GM19468 (cell line): ENCODE results near the gene KANSL3.
"Not testable (repeated sequence)": the region's sequence is repeated elsewhere in the genome, so short reads cannot be mapped to it uniquely, and the experiment has no call there.

Source experiments
- ATAC-seq: cut with Tn5 transposase; IDR thresholded peaks from one replicate; pipeline ENCODE4 v1.9.1; 2021; ENCODE audit warnings: mild to moderate bottlenecking, moderate library complexity, moderate number of reproducible peaks; ENCODE audit not compliant: unreplicated experiment; ENCODE audit errors: extremely low read depth

The KANSL3 gene

DNA sequence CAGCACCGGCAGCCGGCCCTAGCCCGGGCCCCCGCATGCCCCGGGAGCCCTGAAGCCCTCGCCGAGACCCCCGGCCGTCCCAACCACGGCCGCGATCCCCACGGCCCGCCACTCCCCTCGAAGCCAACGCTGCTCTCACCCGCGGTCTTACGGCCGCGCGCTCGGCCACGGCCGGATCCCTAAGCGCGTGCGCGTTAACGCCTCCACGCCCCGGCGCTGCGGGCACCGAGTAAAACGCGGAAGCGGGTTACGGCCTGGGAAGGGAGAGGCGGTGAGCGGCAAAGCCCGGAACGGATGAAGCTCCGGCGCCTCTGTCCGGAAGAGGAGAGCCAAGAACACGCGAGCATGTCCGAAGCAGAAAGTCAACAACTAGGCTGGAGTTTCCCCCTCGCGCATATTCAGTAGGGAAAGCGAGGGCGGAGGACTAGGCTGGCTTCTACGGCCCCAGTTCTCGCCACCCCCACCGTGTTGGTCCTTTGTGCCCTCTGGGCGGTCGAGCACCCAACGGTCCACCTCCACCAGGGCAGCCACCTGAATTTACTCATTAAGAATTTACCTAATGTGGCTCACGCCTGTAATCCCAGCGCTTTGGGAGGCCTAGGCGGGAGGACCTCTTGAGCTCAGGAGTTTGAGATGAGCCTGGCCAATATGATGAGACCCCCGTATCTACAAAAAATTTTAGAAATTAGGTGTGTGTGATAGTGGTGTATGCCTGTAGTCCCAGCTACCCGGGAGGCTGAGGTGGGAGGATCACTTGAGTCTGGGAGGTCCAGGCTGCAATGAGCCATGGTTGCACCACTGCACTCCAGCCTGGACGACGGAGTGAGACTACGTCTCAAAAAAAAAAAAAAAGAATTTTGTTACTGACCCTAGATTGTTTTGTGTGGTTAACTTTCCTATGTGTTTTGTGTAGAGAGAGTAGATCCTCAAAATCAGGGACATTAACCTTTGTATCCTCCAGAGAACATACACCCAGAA is at the start of gene KANSL3:
TSS of gene KANSL3 (minus strand) at position 169 of the 978 bp plus-strand sequence. CDS start 1,177 bp downstream, outside the sequence.
- ATAC-seq = peak; percentile 89

DNA sequence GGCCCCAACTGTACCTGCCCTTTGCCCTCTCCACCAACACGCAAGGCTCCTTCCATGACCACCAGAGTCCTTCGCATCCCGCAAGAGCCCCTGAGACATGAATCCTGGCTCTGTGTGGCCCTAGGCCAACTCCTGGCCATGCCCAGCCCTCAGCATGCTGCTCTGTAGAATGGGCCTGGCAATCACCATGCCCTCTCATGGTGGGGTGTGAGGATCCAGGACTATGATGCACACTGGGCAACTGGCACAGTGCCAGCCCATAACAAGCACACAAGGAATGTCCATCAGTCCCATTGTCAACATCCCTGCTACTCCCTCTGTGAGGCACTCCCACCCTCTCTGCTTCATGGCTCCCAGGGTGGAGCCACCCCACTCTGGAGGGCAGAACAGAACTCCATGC is 49.2 kb upstream of the KANSL3 start:
- ATAC-seq = no peak

DNA sequence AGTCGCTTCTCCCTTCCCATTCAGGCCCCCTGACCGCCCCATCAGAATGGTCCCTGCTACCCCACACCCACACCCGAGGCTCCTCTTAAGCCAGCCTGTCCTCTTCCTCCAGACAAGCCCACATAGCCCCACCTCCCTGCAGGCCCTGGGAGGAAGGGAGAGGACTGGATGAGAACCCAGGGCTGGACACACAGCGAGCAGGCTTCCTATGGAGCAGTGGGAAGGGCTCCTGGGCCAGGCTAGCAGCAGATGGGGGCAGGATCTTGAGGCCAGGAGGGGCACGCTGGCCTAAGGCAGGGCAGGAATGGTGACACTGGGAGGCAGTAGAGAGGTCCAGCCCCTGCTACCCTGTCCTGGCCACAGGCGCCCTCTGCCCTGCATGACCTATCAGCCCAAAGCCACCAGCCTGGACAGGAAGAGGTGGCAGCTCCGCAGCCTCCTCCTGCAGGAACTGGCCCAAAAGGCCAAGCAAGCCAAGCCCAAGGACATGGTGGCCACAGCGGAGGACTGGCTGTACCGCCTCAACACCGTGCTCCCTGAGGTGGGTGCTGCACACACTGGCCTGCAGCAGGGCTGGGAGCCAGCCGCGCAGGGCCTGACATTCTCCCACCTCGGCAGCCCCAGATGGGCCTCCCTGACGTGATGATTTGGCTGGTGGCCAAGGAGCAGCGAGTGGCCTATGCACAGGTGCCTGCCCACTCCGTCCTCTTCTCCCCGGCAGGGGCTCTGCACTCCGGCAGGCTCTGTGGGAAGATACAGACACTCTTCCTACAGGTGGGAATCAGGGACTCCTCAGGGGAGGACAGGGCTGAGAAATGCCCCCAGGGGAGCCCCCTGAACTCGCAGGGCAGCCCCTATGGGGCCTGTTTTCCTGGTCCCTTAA is 47.7 kb upstream of the KANSL3 start:
- ATAC-seq = no peak

- no peak for ATAC-seq
These were observed 46.9 kb upstream of the KANSL3 start for GRCh38 chr2:96684883-96685576.

GRCh38 chr2:96683972-96684820 is 46.1 kb upstream of the KANSL3 start:
- ATAC-seq = no peak

DNA sequence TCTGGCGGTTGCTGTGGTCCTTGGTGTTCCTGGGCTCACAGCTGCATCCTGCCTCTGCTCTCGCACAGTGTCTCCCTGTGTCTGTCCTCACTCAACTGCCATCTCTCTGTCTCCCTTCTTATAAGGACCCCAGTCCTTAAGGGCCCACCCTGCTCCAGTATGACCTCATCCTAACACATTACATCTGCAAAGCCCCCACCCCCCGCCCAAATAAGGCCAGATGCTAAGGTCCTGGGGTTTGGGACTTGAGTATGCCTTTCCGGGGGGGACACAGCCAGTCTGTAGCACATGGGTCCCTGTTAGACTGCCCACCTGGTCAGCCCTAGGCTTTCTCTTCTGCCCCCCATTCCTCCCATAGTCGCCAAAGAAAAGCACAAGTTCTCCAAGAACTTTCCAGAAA is 45.2 kb upstream of the KANSL3 start:
- ATAC-seq = no peak

DNA sequence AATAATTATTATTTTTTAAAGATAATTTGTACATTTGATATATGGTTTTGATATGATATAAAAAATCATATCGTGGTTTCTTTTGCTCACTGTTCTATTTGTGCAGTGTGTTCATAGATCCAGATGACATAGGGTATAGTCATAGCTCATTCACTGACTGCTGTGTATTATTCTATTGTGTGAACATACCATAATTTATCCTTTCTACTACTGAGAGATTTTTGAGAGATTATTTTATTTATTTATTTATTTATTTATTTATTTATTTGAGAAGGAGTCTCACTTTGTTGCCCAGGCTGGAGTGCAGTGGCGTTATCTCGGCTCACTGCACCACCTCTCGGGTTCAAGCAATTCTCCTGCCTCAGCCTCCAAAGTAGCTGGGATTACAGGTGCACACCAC is 43.4 kb upstream of the KANSL3 start:
- no peak for ATAC-seq

DNA sequence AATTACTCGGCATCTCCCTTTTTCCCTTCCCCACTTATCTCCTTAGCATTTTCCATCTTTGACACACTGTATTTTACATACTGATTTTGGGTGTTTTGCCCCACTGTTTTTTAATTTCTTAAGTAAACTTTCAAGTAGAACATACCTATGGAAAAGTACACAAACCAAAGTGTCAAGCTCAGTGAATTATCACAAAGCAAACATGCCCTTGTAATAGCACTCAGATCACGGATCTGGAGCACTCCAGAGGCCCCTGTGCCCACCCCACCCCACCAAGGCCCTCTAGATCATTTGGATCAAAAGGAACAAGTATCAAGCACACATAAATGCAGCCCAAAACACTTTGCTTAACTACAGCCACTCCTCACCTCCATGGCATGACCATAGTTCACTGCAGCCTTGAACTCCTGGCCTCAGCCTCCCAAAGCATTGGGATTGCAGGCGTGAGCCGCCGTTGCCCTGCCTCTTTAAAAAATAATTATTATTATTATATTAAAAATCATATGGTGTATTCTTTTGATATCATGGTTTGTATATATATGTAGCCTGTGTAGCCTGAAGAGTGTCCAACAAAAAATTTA is 42.5 kb upstream of the KANSL3 start:
- ATAC-seq = no peak

DNA sequence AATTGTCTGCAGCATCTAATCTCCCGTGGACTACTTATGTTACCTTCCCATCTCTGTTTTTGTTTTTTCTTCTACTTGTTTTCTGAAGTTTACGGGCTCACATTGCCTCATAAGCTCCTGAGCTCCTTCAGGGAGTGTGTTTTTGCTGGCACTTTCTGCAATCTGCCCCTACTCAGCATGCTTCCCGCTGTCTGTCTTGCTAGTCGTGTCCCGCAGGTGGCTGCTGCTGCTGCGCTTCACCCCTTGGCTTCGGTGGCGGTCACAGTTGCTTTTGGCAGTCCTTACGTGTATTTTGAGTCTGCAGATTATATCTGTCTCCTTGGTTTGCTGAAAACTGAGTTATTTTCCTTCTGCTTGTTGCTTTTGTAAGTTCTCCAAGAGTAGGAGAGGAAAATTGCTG is 41.7 kb upstream of the KANSL3 start:
- no peak for ATAC-seq

GRCh38 chr2:96669539-96670215 is 31.6 kb upstream of the KANSL3 start:
- ATAC-seq = no peak

DNA sequence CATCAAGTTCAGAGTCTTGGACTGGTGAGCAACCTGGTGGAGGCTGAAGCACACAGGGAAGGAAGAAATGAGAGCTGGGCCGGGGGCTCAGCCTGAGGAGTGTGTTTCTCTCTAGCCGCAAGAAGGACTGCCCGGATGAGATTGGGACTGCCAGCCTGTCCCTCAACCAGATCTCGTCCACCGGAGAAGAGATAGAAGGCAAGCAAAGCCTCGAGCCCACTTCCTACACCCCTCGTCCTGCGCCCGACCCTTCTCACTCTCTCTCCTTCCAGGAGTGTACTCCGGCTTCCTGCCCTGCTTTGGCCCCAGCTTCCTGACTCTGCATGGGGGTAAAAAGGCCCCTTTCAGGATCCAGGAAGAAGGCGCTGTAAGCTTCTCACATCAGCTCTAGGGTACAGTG is 30.7 kb upstream of the KANSL3 start:
- ATAC-seq = no peak

GRCh38 chr2:96665717-96666116 is 27.6 kb upstream of the KANSL3 start:
- not testable (repeated sequence) for ATAC-seq

- no peak for ATAC-seq
These were observed 27.0 kb upstream of the KANSL3 start for GRCh38 chr2:96665083-96665569.

- no peak for ATAC-seq
These were observed 26.3 kb upstream of the KANSL3 start for GRCh38 chr2:96664366-96664925.

DNA sequence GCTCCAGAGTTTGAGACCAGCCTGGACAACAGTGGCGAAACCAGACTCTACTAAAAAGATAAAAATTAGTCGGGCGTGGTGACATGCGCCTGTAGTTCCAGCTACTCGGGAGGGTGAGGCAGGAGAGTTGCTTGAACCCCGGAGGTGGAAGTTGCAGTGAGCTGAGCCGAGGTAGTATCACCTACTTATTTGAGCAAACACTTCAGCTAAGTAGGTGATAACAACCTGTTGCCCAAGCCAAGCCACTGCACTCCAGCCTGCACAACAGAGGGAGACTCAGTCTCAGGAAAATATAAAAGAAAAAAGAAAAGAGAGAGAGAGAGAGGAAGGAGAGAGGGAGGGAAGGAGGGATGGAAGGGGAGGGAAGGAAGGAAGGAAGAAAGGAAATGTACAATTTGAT is 25.7 kb upstream of the KANSL3 start:
- no peak for ATAC-seq

DNA sequence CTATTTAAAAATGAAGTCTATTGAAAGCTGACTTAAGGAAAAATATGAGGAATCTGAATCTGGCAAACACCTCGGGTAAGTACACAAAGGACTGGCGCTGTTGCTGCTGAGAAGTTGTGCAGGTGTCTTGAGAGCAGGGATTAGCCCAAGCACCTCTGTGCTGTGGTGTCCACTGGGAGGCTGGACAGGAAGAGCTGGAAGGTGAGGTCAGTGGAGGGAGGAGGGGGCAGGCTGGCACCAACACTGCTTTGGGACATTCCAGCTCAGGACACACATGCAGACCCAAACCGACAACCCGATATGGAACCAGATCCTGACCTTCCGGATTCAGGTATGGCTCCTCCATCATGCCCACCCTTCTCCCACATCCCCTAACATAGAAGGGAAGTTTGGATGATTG is 25.1 kb upstream of the KANSL3 start:
- no peak for ATAC-seq

DNA sequence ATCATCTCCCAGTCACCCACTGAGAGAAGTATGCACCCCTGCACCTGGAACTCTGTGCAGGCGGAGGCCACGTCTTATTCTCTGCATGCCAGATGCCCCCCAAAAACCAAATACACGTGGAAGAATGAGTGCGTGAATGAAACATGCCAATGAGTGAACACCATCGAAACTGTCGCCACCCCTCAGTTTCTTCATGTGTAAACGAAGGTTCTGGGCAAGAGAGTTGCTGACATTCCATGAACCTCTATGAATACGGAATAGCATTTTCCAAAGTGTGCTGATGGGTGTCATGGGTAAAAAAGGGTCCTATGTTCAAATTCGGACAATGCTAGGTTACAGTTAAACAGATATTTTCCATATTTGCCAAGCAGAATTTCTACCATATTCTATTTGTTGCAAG is 24.2 kb upstream of the KANSL3 start:
- ATAC-seq = no peak

GRCh38 chr2:96661324-96661723 is 23.2 kb upstream of the KANSL3 start:
- ATAC-seq = no peak
